Stomach (tissue), 9 donors: ENCODE results near the gene NXN. TPM values are rescaled to one million over a fixed set of nuclear protein-coding genes. Genes with fewer than 3 reads are reported as not detected.

Experiments
- DNase-seq, 2 donors: peaks; one replicate each; pipeline versions ENCODE4 v3.0.0 to v3.0.0-alpha.2; 2013 to 2019
- H3K27ac ChIP-seq, 5 donors: fragments of 200-600 bp in 4 of 5; sonication (generic) in 4 of 5; one replicate each; pipeline ENCODE4 v1.5.1; 2013 to 2019; ENCODE audit warnings: mild to moderate bottlenecking in 1 of 5, moderate library complexity in 1 of 5
- H3K27me3 ChIP-seq, 3 donors: fragments of 200-600 bp; sonication (generic); one replicate each; pipeline ENCODE4 v1.5.1; 2017 to 2019; ENCODE audit warnings: mixed run types in 1 of 3
- H3K36me3 ChIP-seq, 4 donors: fragments of 200-600 bp; sonication (generic); 1 replicate in 3 of 4; 2 replicates in 1 of 4; pipeline ENCODE4 v1.5.1; 2016 to 2019
- H3K4me1 ChIP-seq, 4 donors: fragments of 200-600 bp; sonication (generic); one replicate each; pipeline ENCODE4 v1.5.1; 2016 to 2019
- H3K4me3 ChIP-seq, 4 donors: fragments of 200-600 bp; sonication (generic) in 3 of 4; one replicate each; pipeline ENCODE4 v1.5.1; 2016 to 2019; ENCODE audit warnings: mild to moderate bottlenecking in 1 of 4
- H3K9me3 ChIP-seq, 4 donors: fragments of 200-600 bp; sonication (generic); one replicate each; pipeline ENCODE4 v1.5.1; 2016 to 2019
- CTCF ChIP-seq, 7 experiments: fragments of 450-650 bp in 4 of 7; fragments of 200-600 bp in 3 of 7; sonication (generic) in 3 of 7; IDR thresholded peaks; one replicate each; pipeline ENCODE4 v1.5.1; 2016 to 2019; ENCODE audit warnings: antibody characterized with exemption in 7 of 7, control low read depth in 2 of 7, mild to moderate bottlenecking in 1 of 7
- EP300 ChIP-seq: sonication (generic); formaldehyde crosslinking; IDR thresholded peaks from one replicate; pipeline ENCODE4 v1.6.1; 2017; ENCODE audit warnings: antibody characterized with exemption
- POLR2A ChIP-seq, 4 donors: fragments of 450-650 bp; IDR thresholded peaks; one replicate each; pipeline ENCODE4 v1.6.1; 2016; ENCODE audit warnings: antibody characterized with exemption in 4 of 4, control low read depth in 2 of 4, mild to moderate bottlenecking in 1 of 4, moderate library complexity in 1 of 4
- POLR2AphosphoS5 ChIP-seq, 3 donors: sonication (generic); formaldehyde crosslinking; IDR thresholded peaks; one replicate each; pipeline ENCODE4 v1.6.1; 2016; ENCODE audit warnings: antibody characterized with exemption in 3 of 3
- WGBS, 5 donors: extraction: QIAGEN DNeasy Blood & Tissue Kit in 3 of 5; methylation state at CpG; one replicate each; pipeline versions ENCODE4 v1.1.5 to v1.1.7; 2013 to 2018; 5-methylcytosine and 5-hydroxymethylcytosine counted together
- intact Hi-C: fragments of 100-400 bp; cut with DNase I; formaldehyde crosslinking; loops from one replicate; pipeline ENCODE4 v1.15.1; 2023; ENCODE audit warnings: low total_unique reads
- polyA plus RNA-seq, 3 donors: library from polyadenylated mRNA; stranded (reverse); fragments of 200-250 nt; gene quantifications; one replicate each; pipeline ENCODE4 v1.2.3, GENCODE V29; 2013
- total RNA-seq, 5 donors: library from RNA; depleted of rRNA; stranded (reverse); fragments of >200 nt; gene quantifications; one replicate each; pipeline versions ENCODE4 v1.1.0 to v1.2.3, GENCODE V29; 2014 to 2016
- donor health status: healthy with polysubstance abuse.
- donor health status: Bipolar disorder and iron deficiency.
- donor health status: healthy.

The NXN gene
- total and polyA plus RNA-seq, 8 donors, result 17.9 to 47.8 (median 25.1) TPM

- 76 to 86% (median 83%) methylated on average over 5 of the region's 5 CpGs for WGBS, 5 donors
- TF ChIP-seq POLR2AphosphoS5 (IDR thresholded peaks at IDR 0.05) (no peak), POLR2A (IDR thresholded peaks at IDR 0.05) (no peak), CTCF (IDR thresholded peaks at IDR 0.05) (no peak), EP300 (no peak)
- Histone ChIP-seq H3K9me3 (peaks cover 0 to 4% (median 0%) of the 10 kb centered on the region in 4 donors), H3K27me3 (no peaks in the 10 kb centered on the region), H3K4me3 (no peak overlapping the region), H3K27ac (no peak overlapping the region), H3K36me3 (peaks cover 4 to 24% (median 19%) of the 10 kb centered on the region in 4 donors), H3K4me1 (peaks cover 0 to 2% (median 0%) of the 10 kb centered on the region in 4 donors)
- intact Hi-C loops, result no loop called here
- DNase-seq, result no peak
Observed at GRCh38 chr17:828761-829160, 150.8 kb downstream of the NXN start.

GRCh38 chr17:826778-827177, 152.8 kb downstream of the NXN start:
- H3K27ac ChIP-seq, result no peak overlapping the region
- H3K27me3 ChIP-seq, result no peaks in the 10 kb centered on the region
- WGBS, 5 donors, result 89 to 94% (median 93%) methylated on average over 16 to 21 of the region's 21 CpGs
- no peak overlapping the region for H3K4me3 ChIP-seq
- intact Hi-C loops, result no loop called here
- TF ChIP-seq POLR2AphosphoS5 (IDR thresholded peaks at IDR 0.05), result no peak
- no peak for TF ChIP-seq CTCF (IDR thresholded peaks at IDR 0.05)
- no peak for TF ChIP-seq EP300
- no peak for TF ChIP-seq POLR2A (IDR thresholded peaks at IDR 0.05)
- H3K9me3 ChIP-seq, result peaks cover 0 to 2% (median 0%) of the 10 kb centered on the region in 4 donors
- peaks cover 11 to 44% (median 36%) of the 10 kb centered on the region in 4 donors for H3K36me3 ChIP-seq
- H3K4me1 ChIP-seq, result no peaks in the 10 kb centered on the region
- DNase-seq, result no peak

- H3K27ac ChIP-seq, result no peak overlapping the region
- no peak for TF ChIP-seq EP300
- no peak for TF ChIP-seq POLR2AphosphoS5 (IDR thresholded peaks at IDR 0.05)
- TF ChIP-seq POLR2A (IDR thresholded peaks at IDR 0.05), result no peak
- no peak for TF ChIP-seq CTCF (IDR thresholded peaks at IDR 0.05)
- H3K27me3 ChIP-seq, result no peaks in the 10 kb centered on the region
- no peak overlapping the region for H3K4me3 ChIP-seq
- peaks cover 11 to 59% (median 37%) of the 10 kb centered on the region in 4 donors for H3K36me3 ChIP-seq
- WGBS, 5 donors, result 79 to 89% (median 84%) methylated on average over 17 of the region's 17 CpGs
- intact Hi-C loops, result no loop called here
- DNase-seq, result no peak
- H3K9me3 ChIP-seq, result no peaks in the 10 kb centered on the region
- H3K4me1 ChIP-seq, result no peaks in the 10 kb centered on the region
Observed at GRCh38 chr17:825216-825615, 154.4 kb downstream of the NXN start.

- Histone ChIP-seq H3K27ac (no peak overlapping the region), H3K9me3 (no peaks in the 10 kb centered on the region), H3K27me3 (no peaks in the 10 kb centered on the region), H3K4me1 (no peaks in the 10 kb centered on the region), H3K36me3 (peaks cover 11 to 68% (median 44%) of the 10 kb centered on the region in 4 donors), H3K4me3 (no peak overlapping the region)
- TF ChIP-seq POLR2A (IDR thresholded peaks at IDR 0.05) (no peak), EP300 (no peak), CTCF (IDR thresholded peaks at IDR 0.05) (no peak), POLR2AphosphoS5 (IDR thresholded peaks at IDR 0.05) (no peak)
- intact Hi-C loops, result no loop called here
- WGBS, 5 donors, result 78 to 97% (median 94%) methylated on average over 16 of the region's 16 CpGs
- DNase-seq, result no peak
Observed at GRCh38 chr17:824378-824777, 155.2 kb downstream of the NXN start.
